ENCODE measurements around the gene NLRP12.

The NLRP12 gene

DNA sequence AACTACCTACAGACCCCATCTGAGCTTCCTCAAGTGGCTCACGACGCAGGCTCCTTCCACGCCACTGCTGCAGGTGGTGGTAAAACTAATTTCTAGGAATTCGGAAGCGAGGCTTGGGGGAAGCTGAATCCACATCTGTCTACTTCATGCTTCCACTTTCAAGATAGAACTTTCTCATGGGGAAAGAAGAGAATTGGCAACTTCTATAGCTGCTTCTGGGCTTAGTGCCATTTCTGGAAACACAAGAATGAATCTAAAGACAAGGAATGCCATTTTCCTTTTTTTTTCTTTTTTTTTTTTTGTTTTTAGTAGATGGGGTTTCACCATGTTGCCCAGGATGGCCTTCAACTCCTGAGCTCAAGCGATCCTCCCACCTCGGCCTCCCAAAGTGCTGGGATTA lies 2.8 kb upstream of the NLRP12 start:
- Histone ChIP-seq H3K9ac (ENCODE audit: low read length) (no peak overlapping the region), H3K27ac (ENCODE audit: low read length) (no peak overlapping the region), H3K4me1 (ENCODE audit: control insufficient read depth, low read depth, low read length) (peaks cover 4% of the 10 kb centered on the region), H3K9me3 (ENCODE audit: control insufficient read depth, low read depth, low read length) (no peaks in the 10 kb centered on the region), H3K36me3 (ENCODE audit: control insufficient read depth, low read depth, low read length) (no peaks in the 10 kb centered on the region), H3K27me3 (ENCODE audit: control insufficient read depth, insufficient read depth, low read length) (no peaks in the 10 kb centered on the region), H3K4me3 (ENCODE audit: low read length) (no peak overlapping the region)

DNA sequence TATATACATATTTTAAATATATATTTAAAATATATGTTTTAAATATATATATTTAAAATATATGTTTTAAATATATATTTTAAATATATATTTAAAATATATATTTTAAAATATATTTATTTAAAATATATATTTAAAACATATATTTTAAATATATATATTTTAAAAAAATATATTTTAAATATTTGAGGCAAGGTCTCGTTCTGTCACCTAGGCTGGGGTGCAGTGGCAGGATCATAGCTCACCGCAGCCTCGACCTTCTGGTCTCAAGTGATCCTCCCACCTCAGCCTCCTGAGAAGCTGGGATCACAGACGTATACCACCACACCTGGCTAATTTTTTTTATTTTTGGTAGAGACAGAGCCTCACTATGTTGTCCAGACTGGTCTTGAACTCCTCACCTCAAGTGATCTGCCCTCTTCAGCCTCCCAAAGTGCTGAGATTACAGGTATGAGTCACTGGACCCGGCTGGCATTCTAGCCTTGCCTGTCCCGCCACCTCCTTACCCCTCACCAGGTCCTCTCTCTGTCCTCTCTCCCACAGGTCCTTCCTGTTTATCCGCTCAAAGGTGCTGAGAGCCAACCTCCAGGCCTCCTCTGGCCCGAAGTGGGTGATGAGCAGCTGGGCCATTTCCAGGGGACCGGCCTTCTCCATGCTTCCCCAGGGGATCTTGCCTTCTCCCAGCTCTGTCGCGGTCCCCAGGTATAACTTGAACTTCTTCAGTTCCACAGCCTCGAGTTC lies 564 bp downstream of the NLRP12 start:
- Histone ChIP-seq H3K27me3 (ENCODE audit: control insufficient read depth, insufficient read depth, low read length) (no peaks in the 10 kb centered on the region), H3K27ac (ENCODE audit: low read length) (no peak overlapping the region), H3K4me3 (ENCODE audit: low read length) (no peak overlapping the region), H3K4me1 (ENCODE audit: control insufficient read depth, low read depth, low read length) (no peaks in the 10 kb centered on the region), H3K9ac (ENCODE audit: low read length) (no peak overlapping the region), H3K9me3 (ENCODE audit: control insufficient read depth, low read depth, low read length) (no peaks in the 10 kb centered on the region), H3K36me3 (ENCODE audit: control insufficient read depth, low read depth, low read length) (no peaks in the 10 kb centered on the region)

DNA sequence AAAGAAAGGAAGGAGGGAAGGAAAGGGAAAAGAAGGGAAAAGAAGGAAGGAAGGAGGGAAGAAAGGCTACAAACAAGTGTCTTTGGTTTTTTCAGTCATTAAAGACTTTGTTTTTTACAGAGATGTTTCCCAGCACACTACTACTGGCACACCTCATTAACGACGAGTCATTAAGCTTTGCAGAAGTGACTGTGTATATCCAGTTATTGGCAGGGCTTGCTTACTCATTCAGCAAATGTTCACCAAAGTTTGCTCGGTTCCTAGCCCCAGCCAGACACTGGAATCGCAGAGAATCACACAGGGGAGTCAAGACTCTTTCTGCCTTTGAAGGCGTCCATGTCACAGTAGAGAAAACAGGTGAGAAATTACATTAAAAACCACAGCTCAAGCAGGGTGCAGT lies 4.3 kb downstream of the NLRP12 start:
- Histone ChIP-seq H3K9me3 (ENCODE audit: control insufficient read depth, low read depth, low read length) (no peaks in the 10 kb centered on the region), H3K27me3 (ENCODE audit: control insufficient read depth, insufficient read depth, low read length) (no peaks in the 10 kb centered on the region), H3K27ac (ENCODE audit: low read length) (no peak overlapping the region), H3K4me3 (ENCODE audit: low read length) (no peak overlapping the region), H3K4me1 (ENCODE audit: control insufficient read depth, low read depth, low read length) (no peaks in the 10 kb centered on the region), H3K9ac (ENCODE audit: low read length) (no peak overlapping the region), H3K36me3 (ENCODE audit: control insufficient read depth, low read depth, low read length) (no peaks in the 10 kb centered on the region)

DNA sequence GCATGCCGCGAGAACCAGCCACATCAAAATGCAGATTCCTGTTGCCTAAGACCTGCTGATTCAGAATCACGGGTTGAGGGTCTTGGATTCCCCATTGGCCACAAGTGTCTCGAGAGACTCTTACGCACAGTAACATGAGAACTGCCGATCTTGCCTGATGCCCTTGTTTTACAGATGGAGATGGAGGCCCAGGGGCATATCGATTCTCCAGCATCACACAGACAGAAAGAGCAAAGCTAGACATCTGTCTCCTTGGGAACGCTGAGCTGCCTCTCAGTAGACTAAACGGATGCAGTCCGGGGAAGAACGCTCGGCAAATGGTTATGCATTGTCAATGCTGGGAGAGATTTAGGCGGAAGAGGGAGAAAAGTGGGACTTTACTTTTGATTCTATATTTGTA lies 5.4 kb downstream of the NLRP12 start:
- Histone ChIP-seq H3K27me3 (ENCODE audit: control insufficient read depth, insufficient read depth, low read length) (no peaks in the 10 kb centered on the region), H3K36me3 (ENCODE audit: control insufficient read depth, low read depth, low read length) (no peaks in the 10 kb centered on the region), H3K9me3 (ENCODE audit: control insufficient read depth, low read depth, low read length) (no peaks in the 10 kb centered on the region), H3K9ac (ENCODE audit: low read length) (no peak overlapping the region), H3K4me1 (ENCODE audit: control insufficient read depth, low read depth, low read length) (no peaks in the 10 kb centered on the region), H3K27ac (ENCODE audit: low read length) (no peak overlapping the region), H3K4me3 (ENCODE audit: low read length) (no peak overlapping the region)

DNA sequence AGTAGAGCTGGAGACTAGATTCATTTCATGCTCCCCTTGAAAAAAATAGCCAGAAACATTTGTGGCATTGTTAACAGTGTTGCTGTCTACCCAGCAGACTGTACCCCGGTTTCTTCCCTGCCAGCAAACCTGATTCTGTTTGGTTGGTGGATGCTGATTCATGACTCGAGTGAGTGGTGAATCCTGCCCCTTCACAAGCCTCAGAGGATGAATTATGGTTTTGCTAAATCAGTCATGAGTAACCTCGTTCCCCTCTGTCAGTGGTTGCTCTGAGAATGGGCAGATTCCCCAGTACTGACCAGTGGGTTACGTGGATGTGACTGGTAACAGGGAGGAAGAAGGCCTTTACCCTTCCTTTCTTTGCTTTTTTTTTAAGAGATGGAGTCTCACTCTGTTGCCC lies 10.1 kb downstream of the NLRP12 start:
- H3K4me3 ChIP-seq (ENCODE audit: low read length) = no peak overlapping the region
- no peak overlapping the region for H3K27ac ChIP-seq (ENCODE audit: low read length)
- H3K9ac ChIP-seq (ENCODE audit: low read length) = no peak overlapping the region
- H3K4me1 ChIP-seq (ENCODE audit: control insufficient read depth, low read depth, low read length) = no peaks in the 10 kb centered on the region
- no peaks in the 10 kb centered on the region for H3K36me3 ChIP-seq (ENCODE audit: control insufficient read depth, low read depth, low read length)
- H3K9me3 ChIP-seq (ENCODE audit: control insufficient read depth, low read depth, low read length) = no peaks in the 10 kb centered on the region
- H3K27me3 ChIP-seq (ENCODE audit: control insufficient read depth, insufficient read depth, low read length) = no peaks in the 10 kb centered on the region

DNA sequence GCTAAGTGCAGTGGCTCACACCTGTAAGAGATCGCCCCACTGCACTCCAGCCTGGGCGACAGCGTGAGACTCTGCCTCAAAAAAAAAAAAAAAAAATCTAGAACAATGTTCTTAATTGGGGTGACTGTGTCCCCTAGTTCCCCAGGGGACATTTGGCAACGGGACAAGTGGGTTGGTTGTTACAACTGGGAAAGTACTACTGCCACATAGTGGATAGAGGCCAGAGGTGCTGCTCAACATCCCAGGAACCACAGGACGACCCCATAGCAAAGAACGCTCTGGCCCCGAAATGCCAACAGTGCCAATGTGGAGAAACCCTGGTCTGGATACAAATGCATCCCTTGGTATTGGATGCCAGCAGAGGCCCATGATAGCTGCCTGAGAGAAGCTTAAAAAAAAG lies 11.8 kb downstream of the NLRP12 start:
- H3K9ac ChIP-seq (ENCODE audit: low read length) = no peak overlapping the region
- H3K9me3 ChIP-seq (ENCODE audit: control insufficient read depth, low read depth, low read length) = no peaks in the 10 kb centered on the region
- no peaks in the 10 kb centered on the region for H3K27me3 ChIP-seq (ENCODE audit: control insufficient read depth, insufficient read depth, low read length)
- no peaks in the 10 kb centered on the region for H3K4me1 ChIP-seq (ENCODE audit: control insufficient read depth, low read depth, low read length)
- no peak overlapping the region for H3K27ac ChIP-seq (ENCODE audit: low read length)
- no peak overlapping the region for H3K4me3 ChIP-seq (ENCODE audit: low read length)
- H3K36me3 ChIP-seq (ENCODE audit: control insufficient read depth, low read depth, low read length) = no peaks in the 10 kb centered on the region

DNA sequence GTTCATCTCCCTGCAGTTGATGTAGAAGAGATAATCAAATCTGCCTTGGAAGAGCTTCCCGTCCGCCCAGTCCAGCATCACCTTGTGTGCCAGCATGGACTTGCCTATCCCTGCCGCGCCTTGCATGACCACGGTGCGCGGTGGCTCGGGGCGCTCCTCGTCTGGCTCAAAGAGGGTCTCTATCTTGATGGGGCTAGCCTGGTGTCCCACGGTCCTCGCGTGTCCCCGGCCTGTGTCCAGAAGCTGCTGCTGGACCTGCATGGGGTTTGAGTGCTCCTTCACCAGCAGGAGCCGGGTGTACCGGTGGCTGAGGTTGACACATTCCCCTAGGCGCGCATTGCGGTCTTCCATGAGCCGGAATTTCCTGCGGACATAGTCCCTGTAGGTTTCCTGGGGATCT lies 13.2 kb downstream of the NLRP12 start:
- no peaks in the 10 kb centered on the region for H3K4me1 ChIP-seq (ENCODE audit: control insufficient read depth, low read depth, low read length)
- no peak overlapping the region for H3K4me3 ChIP-seq (ENCODE audit: low read length)
- no peak overlapping the region for H3K9ac ChIP-seq (ENCODE audit: low read length)
- H3K27me3 ChIP-seq (ENCODE audit: control insufficient read depth, insufficient read depth, low read length) = no peaks in the 10 kb centered on the region
- no peak overlapping the region for H3K27ac ChIP-seq (ENCODE audit: low read length)
- no peaks in the 10 kb centered on the region for H3K9me3 ChIP-seq (ENCODE audit: control insufficient read depth, low read depth, low read length)
- H3K36me3 ChIP-seq (ENCODE audit: control insufficient read depth, low read depth, low read length) = no peaks in the 10 kb centered on the region

DNA sequence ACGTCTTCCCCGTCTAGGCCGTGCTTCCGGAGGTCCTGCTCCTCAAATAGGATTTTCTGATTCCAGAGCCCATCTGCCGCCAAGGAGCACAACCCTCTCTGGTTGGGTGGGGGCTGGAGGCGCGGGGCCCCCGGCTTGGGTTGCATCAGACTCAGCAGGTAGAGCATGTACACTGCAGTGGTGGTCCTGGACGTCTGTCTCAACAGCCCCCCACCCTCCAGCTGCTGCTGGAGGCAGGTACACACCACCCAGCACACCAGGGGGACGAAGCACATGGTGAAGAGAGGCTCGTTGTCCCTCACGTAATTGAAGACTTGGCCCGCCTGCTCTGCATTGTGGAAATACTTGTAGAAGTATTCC lies 13.9 kb downstream of the NLRP12 start:
- Histone ChIP-seq H3K27ac (ENCODE audit: low read length) (no peak overlapping the region), H3K4me1 (ENCODE audit: control insufficient read depth, low read depth, low read length) (no peaks in the 10 kb centered on the region), H3K4me3 (ENCODE audit: low read length) (no peak overlapping the region), H3K9ac (ENCODE audit: low read length) (no peak overlapping the region), H3K9me3 (ENCODE audit: control insufficient read depth, low read depth, low read length) (no peaks in the 10 kb centered on the region), H3K27me3 (ENCODE audit: control insufficient read depth, insufficient read depth, low read length) (no peaks in the 10 kb centered on the region), H3K36me3 (ENCODE audit: control insufficient read depth, low read depth, low read length) (no peaks in the 10 kb centered on the region)

DNA sequence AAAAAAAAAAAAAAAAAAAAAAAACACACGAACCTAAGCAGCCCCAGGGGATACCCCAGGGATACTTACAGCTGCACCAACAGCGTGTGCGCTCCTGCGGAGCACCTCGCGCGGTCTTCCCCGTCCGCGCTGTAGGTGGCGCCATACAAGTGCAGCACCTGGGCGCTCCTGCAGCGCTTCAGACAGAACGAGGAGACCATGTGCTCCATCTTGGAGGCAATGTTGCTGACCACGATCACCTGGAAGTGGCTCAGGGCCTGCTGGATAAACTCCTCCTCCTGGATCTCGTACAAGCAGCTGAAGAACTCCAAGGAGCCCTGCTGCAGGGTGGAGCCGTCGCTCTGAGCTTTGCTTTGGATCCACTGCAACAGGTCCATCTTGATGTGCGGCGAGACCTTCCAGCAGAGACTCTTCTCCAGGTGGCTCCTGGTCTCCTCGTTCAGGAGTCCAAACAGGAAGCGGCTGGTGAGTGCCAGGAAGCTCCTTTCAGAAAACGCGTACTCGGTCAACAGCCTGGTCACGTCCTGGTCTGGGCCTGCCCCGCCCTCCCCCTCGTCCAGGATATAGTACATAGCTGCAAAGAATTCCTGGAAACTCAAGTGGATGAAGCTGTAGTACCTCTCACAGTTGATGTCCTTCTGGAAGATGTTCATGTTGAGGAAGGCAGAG lies 14.5 kb downstream of the NLRP12 start:
- H3K9ac ChIP-seq (ENCODE audit: low read length) = no peak overlapping the region
- no peaks in the 10 kb centered on the region for H3K4me1 ChIP-seq (ENCODE audit: control insufficient read depth, low read depth, low read length)
- no peaks in the 10 kb centered on the region for H3K36me3 ChIP-seq (ENCODE audit: control insufficient read depth, low read depth, low read length)
- no peak overlapping the region for H3K4me3 ChIP-seq (ENCODE audit: low read length)
- H3K9me3 ChIP-seq (ENCODE audit: control insufficient read depth, low read depth, low read length) = no peaks in the 10 kb centered on the region
- H3K27ac ChIP-seq (ENCODE audit: low read length) = no peak overlapping the region
- no peaks in the 10 kb centered on the region for H3K27me3 ChIP-seq (ENCODE audit: control insufficient read depth, insufficient read depth, low read length)

DNA sequence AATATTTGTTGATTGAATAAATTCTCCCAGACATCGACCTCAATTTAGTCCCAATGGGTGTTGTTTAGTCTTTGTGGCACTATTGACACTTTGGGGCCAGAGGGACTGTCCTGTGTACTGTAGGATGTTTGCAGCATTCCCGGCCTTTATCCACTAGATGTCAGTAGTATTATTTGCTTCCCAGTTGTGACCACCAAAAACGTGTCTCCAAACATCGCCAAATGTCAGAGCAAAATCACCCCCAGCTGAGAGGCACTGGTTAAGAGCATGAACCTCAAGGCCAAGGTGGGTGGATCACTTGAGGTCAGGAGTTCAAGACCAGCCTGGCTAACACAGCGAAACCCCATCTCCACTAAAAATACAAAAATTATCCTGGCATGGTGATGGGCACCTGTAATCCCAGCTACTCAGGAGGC lies 15.4 kb downstream of the NLRP12 start:
- H3K9me3 ChIP-seq (ENCODE audit: control insufficient read depth, low read depth, low read length) = no peaks in the 10 kb centered on the region
- no peak overlapping the region for H3K27ac ChIP-seq (ENCODE audit: low read length)
- no peaks in the 10 kb centered on the region for H3K27me3 ChIP-seq (ENCODE audit: control insufficient read depth, insufficient read depth, low read length)
- no peak overlapping the region for H3K4me3 ChIP-seq (ENCODE audit: low read length)
- H3K9ac ChIP-seq (ENCODE audit: low read length) = no peak overlapping the region
- no peaks in the 10 kb centered on the region for H3K4me1 ChIP-seq (ENCODE audit: control insufficient read depth, low read depth, low read length)
- no peaks in the 10 kb centered on the region for H3K36me3 ChIP-seq (ENCODE audit: control insufficient read depth, low read depth, low read length)

DNA sequence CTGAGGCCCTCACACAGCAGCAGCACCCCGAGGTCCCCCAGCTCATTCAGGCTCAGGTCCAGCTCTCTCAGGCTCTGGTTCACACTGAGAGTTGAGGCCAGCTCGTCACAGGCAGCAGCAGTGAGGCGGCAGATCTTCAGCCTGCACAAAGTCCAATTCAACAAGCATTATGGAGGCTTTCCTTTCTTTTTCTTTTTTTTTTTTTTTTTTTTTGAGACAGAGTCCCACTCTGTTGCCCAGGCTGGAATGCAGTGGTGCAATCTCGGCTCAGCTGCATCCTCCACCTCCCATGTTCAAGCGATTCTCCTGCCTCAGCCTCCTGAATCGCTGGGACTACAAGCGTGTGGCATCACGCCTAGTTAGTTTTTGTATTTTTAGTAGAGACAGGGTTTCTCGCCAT lies 22.9 kb downstream of the NLRP12 start:
- Histone ChIP-seq H3K4me3 (ENCODE audit: low read length) (no peak overlapping the region), H3K27ac (ENCODE audit: low read length) (no peak overlapping the region), H3K9me3 (ENCODE audit: control insufficient read depth, low read depth, low read length) (no peaks in the 10 kb centered on the region), H3K27me3 (ENCODE audit: control insufficient read depth, insufficient read depth, low read length) (no peaks in the 10 kb centered on the region), H3K4me1 (ENCODE audit: control insufficient read depth, low read depth, low read length) (no peaks in the 10 kb centered on the region), H3K9ac (ENCODE audit: low read length) (no peak overlapping the region), H3K36me3 (ENCODE audit: control insufficient read depth, low read depth, low read length) (no peaks in the 10 kb centered on the region)

DNA sequence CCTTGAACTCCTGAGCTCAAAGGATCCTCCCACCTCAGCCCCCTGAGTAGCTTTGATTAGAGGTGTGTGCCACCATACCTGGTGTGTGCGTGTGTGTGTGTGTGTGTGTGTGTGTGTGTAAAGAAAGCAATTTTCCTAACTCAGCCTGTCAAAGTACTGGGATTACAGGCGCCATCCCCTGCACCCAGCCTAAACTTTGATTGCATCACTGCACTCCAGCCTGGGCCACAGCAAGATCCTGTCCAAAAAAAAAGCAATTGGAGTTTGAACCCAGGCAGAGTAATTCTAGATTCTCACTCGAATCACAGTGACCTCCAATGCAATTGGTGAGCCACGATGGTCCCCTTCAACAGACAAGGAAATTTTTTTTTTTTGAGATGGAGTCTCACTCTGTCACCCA lies 29.1 kb downstream of the NLRP12 start:
- no peak overlapping the region for H3K9ac ChIP-seq (ENCODE audit: low read length)
- H3K4me1 ChIP-seq (ENCODE audit: control insufficient read depth, low read depth, low read length) = no peaks in the 10 kb centered on the region
- H3K9me3 ChIP-seq (ENCODE audit: control insufficient read depth, low read depth, low read length) = no peaks in the 10 kb centered on the region
- no peak overlapping the region for H3K4me3 ChIP-seq (ENCODE audit: low read length)
- no peak overlapping the region for H3K27ac ChIP-seq (ENCODE audit: low read length)
- H3K36me3 ChIP-seq (ENCODE audit: control insufficient read depth, low read depth, low read length) = no peaks in the 10 kb centered on the region
- no peaks in the 10 kb centered on the region for H3K27me3 ChIP-seq (ENCODE audit: control insufficient read depth, insufficient read depth, low read length)
